Measurements from ENCODE around the gene RHOC.

The RHOC gene

GRCh38 chr1:112706505-112707220, at the start of gene RHOC (continued):
- TF ChIP-seq ZNF18 (tag by site-specific recombination; IDR thresholded peaks at IDR 0.05) = no peak
- TF ChIP-seq ZNF2 (tag by site-specific recombination; IDR thresholded peaks at IDR 0.05) = 0 out of 2 replicates have a peak, but pooled peaks have one; percentile 15
- no peak for TF ChIP-seq ZNF404 (tag by site-specific recombination; IDR thresholded peaks at IDR 0.05)
- TF ChIP-seq ZFP69B (tag by site-specific recombination; IDR thresholded peaks at IDR 0.05) = 0 out of 2 replicates have a peak, but pooled peaks have one; percentile 27
- no peak for TF ChIP-seq ZEB2 (tag by site-specific recombination; IDR thresholded peaks at IDR 0.05)
- TF ChIP-seq GLIS1 (tag by site-specific recombination; IDR thresholded peaks at IDR 0.05) = peak; percentile 64
- no peak for TF ChIP-seq PRDM2 (tag by site-specific recombination; IDR thresholded peaks at IDR 0.05; ENCODE audit: borderline replicate concordance)
- no peak for TF ChIP-seq ZNF133 (tag by site-specific recombination; IDR thresholded peaks at IDR 0.05)
- TF ChIP-seq SP3 (tag by site-specific recombination; IDR thresholded peaks at IDR 0.05) = peak; percentile 75
- TF ChIP-seq ZNF596 (tag by site-specific recombination; IDR thresholded peaks at IDR 0.05) = no peak
- TF ChIP-seq MYNN (tag by site-specific recombination; IDR thresholded peaks at IDR 0.05; ENCODE audit: borderline replicate concordance) = no peak
- no peak for TF ChIP-seq ZNF514 (tag by site-specific recombination; IDR thresholded peaks at IDR 0.05)
- TF ChIP-seq YY1 (tag by site-specific recombination; IDR thresholded peaks at IDR 0.05) = no peak
- no peak for TF ChIP-seq ZNF24 (tag by site-specific recombination; IDR thresholded peaks at IDR 0.05)
- TF ChIP-seq ZNF558 (tag by site-specific recombination; IDR thresholded peaks at IDR 0.05) = no peak
- no peak for TF ChIP-seq ZNF548 (tag by site-specific recombination; IDR thresholded peaks at IDR 0.05)
- no peak for TF ChIP-seq ZNF664 (tag by site-specific recombination; IDR thresholded peaks at IDR 0.05)
- TF ChIP-seq ZNF341 (tag by site-specific recombination; IDR thresholded peaks at IDR 0.05; ENCODE audit: low read depth) = 0 out of 2 replicates have a peak, but pooled peaks have one; percentile 8
- TF ChIP-seq ZNF394 (tag by site-specific recombination; IDR thresholded peaks at IDR 0.05; ENCODE audit: borderline replicate concordance) = no peak
- TF ChIP-seq ZNF692 (tag by site-specific recombination; IDR thresholded peaks at IDR 0.05) = no peak
- TF ChIP-seq PATZ1 (tag by site-specific recombination; IDR thresholded peaks at IDR 0.05) = peak; percentile 74
- TF ChIP-seq FEZF1 (tag by site-specific recombination; IDR thresholded peaks at IDR 0.05) = no peak
- TF ChIP-seq ZBTB11 (tag by site-specific recombination; conservative IDR thresholded peaks at IDR 0.05; ENCODE audit: low read depth) = peak; percentile 67; the same call in 1 of the 2 replicates
- peak; percentile 48; the same call in 1 of the 2 replicates for TF ChIP-seq EGR2 (tag by site-specific recombination; IDR thresholded peaks at IDR 0.05; ENCODE audit: low read depth)
- TF ChIP-seq ZBTB48 (tag by site-specific recombination; IDR thresholded peaks at IDR 0.05) = 0 out of 2 replicates have a peak, but pooled peaks have one; percentile 31

Data from HEK293 (cell line).